Duodenal mucosa (tissue), 2 donors: ENCODE results near the gene CD160.
"Not testable (repeated sequence)": the region's sequence is repeated elsewhere in the genome, so short reads cannot be mapped to it uniquely, and the experiment has no call there.

ENCODE experiments used
- H3K27ac ChIP-seq: one replicate; pipeline ENCODE4 v1.7.0; 2013; ENCODE audit warnings: low read depth, low read length
- H3K27me3 ChIP-seq, 2 donors: one replicate each; pipeline ENCODE4 v1.7.0; 2013; ENCODE audit warnings: low read length in 2 of 2, control low read depth in 1 of 2; ENCODE audit not compliant: insufficient read depth in 2 of 2, control insufficient read depth in 1 of 2
- H3K36me3 ChIP-seq, 2 donors: one replicate each; pipeline ENCODE4 v1.7.0; 2013; ENCODE audit warnings: low read length in 2 of 2, control low read depth in 1 of 2; ENCODE audit not compliant: insufficient read depth in 2 of 2, control insufficient read depth in 1 of 2
- H3K4me1 ChIP-seq, 2 donors: one replicate each; pipeline ENCODE4 v1.7.0; 2013; ENCODE audit warnings: low read length in 2 of 2, control low read depth in 1 of 2; ENCODE audit not compliant: insufficient read depth in 2 of 2, control insufficient read depth in 1 of 2
- H3K4me3 ChIP-seq, 2 donors: one replicate each; pipeline ENCODE4 v1.7.0; 2013; ENCODE audit warnings: low read length in 2 of 2, low read depth in 1 of 2
- H3K9ac ChIP-seq, 2 donors: one replicate each; pipeline ENCODE4 v1.7.0; 2013; ENCODE audit warnings: low read length in 2 of 2, low read depth in 1 of 2
- H3K9me3 ChIP-seq, 2 donors: one replicate each; pipeline ENCODE4 v1.7.0; 2013; ENCODE audit warnings: low read length in 2 of 2, control low read depth in 1 of 2; ENCODE audit not compliant: control insufficient read depth in 1 of 2

CD160 gene

GRCh38 chr1:145719230-145720079 is at the start of gene CD160:
Gene CD160, plus strand, starts transcription at chr1:145719499. Its CDS starts 8,829 bp downstream, at chr1:145728328.
- Histone ChIP-seq H3K36me3 (no peaks in the 10 kb centered on the region), H3K4me3 (no peak within 1 kb of the TSS), H3K9ac (no peak within 1 kb of the TSS), H3K27me3 (peaks cover 0 to 3% of the 10 kb centered on the region in 2 donors), H3K9me3 (no peaks in the 10 kb centered on the region), H3K4me1 (peaks cover 22 to 30% of the 10 kb centered on the region in 2 donors), H3K27ac (no peak within 1 kb of the TSS)

- not testable (repeated sequence) for H3K9me3 ChIP-seq, H3K4me1 ChIP-seq, H3K36me3 ChIP-seq, H3K27me3 ChIP-seq, H3K9ac ChIP-seq, H3K27ac ChIP-seq, H3K4me3 ChIP-seq
Measured at GRCh38 chr1:145670995-145671745, 48.1 kb upstream of the CD160 start.

GRCh38 chr1:145673217-145673616 is 46.1 kb upstream of the CD160 start:
- not testable (repeated sequence) for H3K36me3 ChIP-seq, H3K9ac ChIP-seq, H3K9me3 ChIP-seq, H3K4me1 ChIP-seq, H3K27me3 ChIP-seq, H3K4me3 ChIP-seq, H3K27ac ChIP-seq

GRCh38 chr1:145684858-145685257 is 34.4 kb upstream of the CD160 start:
- not testable (repeated sequence) for H3K4me1 ChIP-seq, H3K36me3 ChIP-seq, H3K9ac ChIP-seq, H3K27me3 ChIP-seq, H3K4me3 ChIP-seq, H3K9me3 ChIP-seq, H3K27ac ChIP-seq

GRCh38 chr1:145686078-145686477 is 33.2 kb upstream of the CD160 start:
- H3K27me3 ChIP-seq, H3K4me3 ChIP-seq, H3K27ac ChIP-seq, H3K9ac ChIP-seq, H3K36me3 ChIP-seq, H3K9me3 ChIP-seq: not testable (repeated sequence)
- peaks cover 16 to 19% of the 10 kb centered on the region in 2 donors for H3K4me1 ChIP-seq

- no peaks in the 10 kb centered on the region for H3K27me3 ChIP-seq
- no peaks in the 10 kb centered on the region for H3K9me3 ChIP-seq
- H3K4me3 ChIP-seq = no peak overlapping the region
- no peak overlapping the region for H3K9ac ChIP-seq
- H3K4me1 ChIP-seq = peaks cover 18 to 24% of the 10 kb centered on the region in 2 donors
- H3K36me3 ChIP-seq = peaks cover 0 to 4% of the 10 kb centered on the region in 2 donors
- H3K27ac ChIP-seq = no peak overlapping the region
Measured at GRCh38 chr1:145688328-145688727, 31.0 kb upstream of the CD160 start.

GRCh38 chr1:145688924-145689323 is 30.4 kb upstream of the CD160 start:
- Histone ChIP-seq H3K27ac (no peak overlapping the region), H3K4me3 (no peak overlapping the region), H3K9ac (no peak overlapping the region), H3K36me3 (peaks cover 0 to 4% of the 10 kb centered on the region in 2 donors), H3K27me3 (no peaks in the 10 kb centered on the region), H3K4me1 (peaks cover 18 to 24% of the 10 kb centered on the region in 2 donors), H3K9me3 (no peaks in the 10 kb centered on the region)

- Histone ChIP-seq H3K4me3 (no peak overlapping the region), H3K27ac (no peak overlapping the region), H3K9ac (no peak overlapping the region), H3K4me1 (peaks cover 18 to 24% of the 10 kb centered on the region in 2 donors), H3K36me3 (peaks cover 0 to 4% of the 10 kb centered on the region in 2 donors), H3K27me3 (no peaks in the 10 kb centered on the region), H3K9me3 (no peaks in the 10 kb centered on the region)
Measured at GRCh38 chr1:145689922-145690321, 29.4 kb upstream of the CD160 start.

GRCh38 chr1:145690587-145691558 is 28.4 kb upstream of the CD160 start:
- no peak overlapping the region for H3K9ac ChIP-seq
- no peak overlapping the region for H3K27ac ChIP-seq
- no peak overlapping the region for H3K4me3 ChIP-seq
- H3K9me3 ChIP-seq = no peaks in the 10 kb centered on the region
- H3K27me3 ChIP-seq = no peaks in the 10 kb centered on the region
- H3K36me3 ChIP-seq = peaks cover 0 to 4% of the 10 kb centered on the region in 2 donors
- peaks cover 18 to 24% of the 10 kb centered on the region in 2 donors for H3K4me1 ChIP-seq
